ENCODE measurements around the gene TOP3A.
A peak's percentile ranks its signal among the peaks of the same experiment; 100 is the strongest.
"Not testable (repeated sequence)": the region's sequence is repeated elsewhere in the genome, so short reads cannot be mapped to it uniquely, and the experiment has no call there.

TOP3A gene, protein sequence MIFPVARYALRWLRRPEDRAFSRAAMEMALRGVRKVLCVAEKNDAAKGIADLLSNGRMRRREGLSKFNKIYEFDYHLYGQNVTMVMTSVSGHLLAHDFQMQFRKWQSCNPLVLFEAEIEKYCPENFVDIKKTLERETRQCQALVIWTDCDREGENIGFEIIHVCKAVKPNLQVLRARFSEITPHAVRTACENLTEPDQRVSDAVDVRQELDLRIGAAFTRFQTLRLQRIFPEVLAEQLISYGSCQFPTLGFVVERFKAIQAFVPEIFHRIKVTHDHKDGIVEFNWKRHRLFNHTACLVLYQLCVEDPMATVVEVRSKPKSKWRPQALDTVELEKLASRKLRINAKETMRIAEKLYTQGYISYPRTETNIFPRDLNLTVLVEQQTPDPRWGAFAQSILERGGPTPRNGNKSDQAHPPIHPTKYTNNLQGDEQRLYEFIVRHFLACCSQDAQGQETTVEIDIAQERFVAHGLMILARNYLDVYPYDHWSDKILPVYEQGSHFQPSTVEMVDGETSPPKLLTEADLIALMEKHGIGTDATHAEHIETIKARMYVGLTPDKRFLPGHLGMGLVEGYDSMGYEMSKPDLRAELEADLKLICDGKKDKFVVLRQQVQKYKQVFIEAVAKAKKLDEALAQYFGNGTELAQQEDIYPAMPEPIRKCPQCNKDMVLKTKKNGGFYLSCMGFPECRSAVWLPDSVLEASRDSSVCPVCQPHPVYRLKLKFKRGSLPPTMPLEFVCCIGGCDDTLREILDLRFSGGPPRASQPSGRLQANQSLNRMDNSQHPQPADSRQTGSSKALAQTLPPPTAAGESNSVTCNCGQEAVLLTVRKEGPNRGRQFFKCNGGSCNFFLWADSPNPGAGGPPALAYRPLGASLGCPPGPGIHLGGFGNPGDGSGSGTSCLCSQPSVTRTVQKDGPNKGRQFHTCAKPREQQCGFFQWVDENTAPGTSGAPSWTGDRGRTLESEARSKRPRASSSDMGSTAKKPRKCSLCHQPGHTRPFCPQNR

DNA sequence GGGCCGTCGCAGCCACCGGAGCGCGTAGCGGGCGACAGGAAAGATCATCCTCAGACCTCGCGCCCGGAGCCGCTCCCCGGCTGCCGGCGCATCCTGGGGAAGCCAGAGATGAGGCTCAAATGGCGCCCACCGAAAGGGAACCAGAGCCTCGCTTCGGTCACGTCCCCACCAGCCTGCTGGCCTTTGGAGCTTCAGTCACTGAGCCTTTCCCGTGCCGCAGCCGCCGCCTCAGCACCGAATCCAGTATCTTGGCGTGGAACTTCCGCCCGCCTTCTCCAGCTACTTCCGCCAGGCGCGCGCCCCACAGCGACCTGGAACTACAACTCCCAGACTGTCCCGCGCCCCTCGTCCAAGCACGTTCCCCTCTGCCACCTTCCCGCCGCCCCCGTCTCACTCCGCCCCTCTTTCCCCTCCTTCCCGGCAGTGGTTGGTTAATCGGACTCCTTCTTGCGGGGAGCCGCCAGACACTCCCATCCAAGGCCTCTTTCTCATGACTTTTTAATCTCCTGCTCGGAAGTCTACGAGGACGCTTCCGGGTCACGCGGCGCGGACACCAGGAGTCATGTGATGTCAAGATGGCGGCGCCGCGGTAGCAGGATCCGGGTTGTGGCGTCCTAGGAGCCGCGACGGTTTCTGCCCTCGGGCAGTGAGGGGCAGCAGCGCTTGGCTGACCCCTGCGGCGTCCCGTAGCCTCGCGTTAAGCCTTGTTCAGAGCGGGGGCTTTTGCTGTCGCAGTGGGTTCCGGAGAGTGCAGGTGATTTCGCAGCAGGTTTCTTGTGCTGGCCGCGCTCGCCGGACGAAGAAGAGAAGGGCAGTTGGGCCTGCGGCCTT is at the start of gene TOP3A, which contains the start of gene SMCR8:
TSS of gene TOP3A (minus strand) at position 264 of the 831 bp plus-strand sequence. CDS start at position 48, 216 bp downstream.
TSS of gene SMCR8 (plus strand) at position 563 of the 831 bp plus-strand sequence. CDS start 497 bp downstream, outside the sequence.
- peak; percentile 97 for ATAC-seq
- DNase-seq: peak; percentile 97

DNA sequence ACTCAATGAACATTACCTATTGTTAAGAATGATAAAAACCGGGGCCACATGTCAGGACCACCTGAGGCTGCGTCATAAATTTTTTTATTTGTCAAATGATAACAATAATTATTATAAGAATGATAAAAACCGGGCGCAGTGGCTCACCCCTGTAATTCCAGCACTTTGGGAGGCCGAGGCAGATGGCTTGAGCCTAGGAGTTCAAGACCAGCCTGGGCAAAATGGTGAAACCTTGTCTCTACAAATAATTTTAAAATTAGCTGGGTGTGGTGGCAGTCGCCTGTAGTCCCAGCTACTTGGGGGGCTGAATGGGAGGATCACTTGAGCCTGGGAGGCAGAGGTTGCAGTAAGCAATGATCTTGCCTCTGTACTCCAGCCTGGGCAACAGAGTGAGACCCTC is 49.4 kb upstream of the TOP3A start:
- ATAC-seq: no peak
- DNase-seq: no peak

DNA sequence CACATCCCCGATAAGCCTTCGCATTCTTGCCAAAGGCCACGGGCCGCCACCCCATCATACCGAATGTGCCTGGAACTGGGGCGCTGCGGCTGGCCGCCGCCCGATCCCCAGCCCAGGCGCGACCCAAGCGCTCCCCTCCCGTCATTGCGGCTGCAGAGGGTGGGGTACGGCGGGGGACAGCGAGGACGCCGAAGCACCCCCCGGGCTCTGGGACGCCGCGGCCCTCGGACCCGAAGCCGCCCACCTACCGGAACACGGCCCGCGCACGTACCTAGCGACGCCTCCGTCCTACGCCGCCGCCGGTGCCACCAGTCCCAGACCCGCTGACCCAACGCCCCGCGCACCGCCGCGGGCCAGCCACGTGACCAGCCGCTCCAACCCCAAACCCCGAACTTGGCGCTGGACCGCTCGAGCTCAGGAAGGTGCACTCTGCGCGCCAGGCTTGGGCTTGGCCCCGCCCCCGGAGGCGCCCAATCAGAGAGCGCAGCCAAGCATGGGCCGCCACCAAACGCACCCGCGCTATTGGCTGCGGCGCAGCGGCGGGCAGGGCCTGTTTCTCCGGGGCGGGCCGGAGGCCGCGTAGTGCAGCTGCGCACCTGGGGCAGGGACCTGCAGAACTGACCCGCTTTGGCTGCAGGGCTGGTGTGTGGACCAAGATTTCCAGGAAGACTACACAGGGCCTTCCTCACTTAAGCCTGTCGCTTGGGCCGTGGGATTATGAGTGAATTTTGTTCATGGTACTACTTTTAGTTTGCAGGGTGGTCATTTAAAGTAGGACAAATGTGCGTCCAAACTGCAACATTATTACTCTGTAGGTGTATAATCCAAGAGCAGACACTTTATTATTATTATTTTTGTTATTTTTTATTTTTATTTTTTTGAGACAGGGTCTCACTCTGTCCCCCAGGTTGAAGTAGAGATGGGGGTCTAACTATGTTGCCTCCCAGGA is 48.6 kb upstream of the TOP3A start, which contains the start of gene SHMT1:
TSS of gene SHMT1 (minus strand) at position 450 of the 949 bp plus-strand sequence. CDS start 7,569 bp downstream, outside the sequence.
- ATAC-seq: peak; percentile 100
- peak; percentile 94 for DNase-seq

DNA sequence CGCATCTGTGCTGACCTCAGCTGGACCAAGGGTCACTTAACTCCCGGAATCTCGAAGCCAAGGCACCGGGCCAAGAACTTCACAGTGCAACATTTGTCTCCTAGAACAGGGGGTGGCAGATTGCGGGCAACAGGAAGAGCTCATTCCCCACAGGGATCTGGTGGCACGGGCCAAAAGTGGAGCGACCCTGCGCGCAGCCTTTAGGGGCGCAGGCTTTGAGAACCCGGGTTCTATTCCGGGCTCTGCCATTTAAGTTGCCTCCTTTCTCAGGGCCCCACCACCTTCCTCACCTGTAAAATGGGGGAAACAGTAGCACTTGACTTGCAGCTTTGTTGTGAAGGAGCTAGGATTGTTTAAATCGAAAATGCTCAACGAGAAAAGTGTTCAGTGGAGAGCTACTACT is 47.9 kb upstream of the TOP3A start:
- ATAC-seq: no peak
- DNase-seq: peak; percentile 32

DNA sequence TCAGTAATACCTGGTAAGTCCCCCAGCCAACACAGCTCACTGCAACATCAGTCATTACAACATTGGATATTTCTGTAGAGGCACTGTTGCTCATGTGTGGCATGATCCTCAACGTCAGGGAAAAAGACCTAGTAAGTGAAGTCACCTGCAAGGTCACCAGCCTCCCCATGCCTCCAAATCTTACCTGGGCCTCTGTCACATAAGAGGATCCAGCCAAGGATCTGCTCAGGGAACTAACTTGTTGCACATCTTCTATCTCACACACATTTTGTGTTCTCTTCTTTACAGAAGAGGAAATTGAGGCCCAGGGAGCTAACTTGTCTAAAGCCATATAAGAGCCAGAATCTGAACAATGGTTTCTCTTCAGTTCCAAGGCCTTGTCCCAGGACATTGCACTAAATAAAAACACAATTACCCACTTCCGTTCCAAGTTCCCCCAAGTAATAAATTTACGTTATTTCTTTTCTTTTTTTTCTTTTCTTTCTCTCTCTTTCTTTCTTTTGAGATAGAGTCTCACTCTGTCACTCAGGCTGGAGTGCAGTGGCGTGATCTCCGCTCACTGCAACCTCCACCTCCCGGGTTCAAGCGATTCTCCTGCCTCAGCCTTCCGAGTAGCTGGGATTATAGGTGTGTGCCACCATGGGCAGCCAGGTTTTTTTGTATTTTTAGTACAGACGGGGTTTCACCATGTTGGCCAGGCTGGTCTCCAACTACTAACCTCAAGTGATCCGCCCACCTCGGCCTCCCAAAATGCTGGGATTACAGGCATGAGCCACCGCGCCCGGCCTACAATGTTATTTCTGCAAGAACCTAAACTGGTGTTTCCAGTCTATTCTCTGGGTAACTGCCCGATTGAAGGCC is 47.3 kb upstream of the TOP3A start:
- DNase-seq (no peak), ATAC-seq (no peak)

DNA sequence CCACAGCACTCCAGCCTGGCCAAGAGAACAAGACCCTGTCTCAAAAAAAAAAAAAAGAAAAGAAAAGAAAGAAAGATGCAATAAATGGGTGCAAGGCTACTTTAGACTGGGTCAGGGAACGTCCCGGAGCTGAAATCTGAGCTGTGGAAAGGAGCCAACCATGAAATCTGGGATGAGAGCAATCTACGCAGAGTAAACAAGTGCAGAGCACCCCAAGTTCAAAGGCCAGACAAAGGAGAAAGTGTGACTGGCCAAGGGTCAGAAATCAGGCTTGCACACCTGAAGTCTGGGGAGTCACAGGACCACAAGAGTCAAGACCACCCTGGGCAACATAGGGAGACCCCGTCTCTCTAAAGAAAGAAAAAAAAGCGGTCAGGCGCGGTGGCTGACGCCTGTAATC is 45.7 kb upstream of the TOP3A start:
- DNase-seq (no peak), ATAC-seq (no peak)

GRCh38 chr17:18356624-18357023 is 41.8 kb upstream of the TOP3A start:
- DNase-seq (no peak), ATAC-seq (no peak)

- DNase-seq (no peak), ATAC-seq (no peak)
These were observed 38.7 kb upstream of the TOP3A start for GRCh38 chr17:18353541-18353940.

DNA sequence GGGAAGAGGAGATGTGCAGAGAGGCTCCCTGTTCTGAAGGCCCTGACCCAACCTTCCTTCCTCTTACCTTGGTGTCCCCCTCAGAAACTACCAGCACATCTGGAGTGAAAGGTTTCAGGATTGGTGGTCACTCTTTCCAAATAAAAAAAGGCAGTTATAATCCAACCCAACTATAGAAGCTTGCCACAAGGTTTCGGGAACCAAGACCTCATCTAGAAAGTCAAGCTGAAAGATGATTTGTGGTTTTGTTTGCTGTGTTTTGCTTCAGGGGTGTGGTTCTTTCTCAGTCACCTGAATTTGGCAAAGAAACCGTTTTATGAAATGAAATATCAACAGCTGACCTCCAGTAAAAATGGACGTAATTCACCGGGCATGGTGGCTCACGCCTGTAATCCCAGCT is 29.2 kb upstream of the TOP3A start:
- no peak for DNase-seq
- no peak for ATAC-seq

- ATAC-seq (no peak), DNase-seq (no peak)
These were observed 25.1 kb upstream of the TOP3A start for GRCh38 chr17:18339933-18340332.

DNA sequence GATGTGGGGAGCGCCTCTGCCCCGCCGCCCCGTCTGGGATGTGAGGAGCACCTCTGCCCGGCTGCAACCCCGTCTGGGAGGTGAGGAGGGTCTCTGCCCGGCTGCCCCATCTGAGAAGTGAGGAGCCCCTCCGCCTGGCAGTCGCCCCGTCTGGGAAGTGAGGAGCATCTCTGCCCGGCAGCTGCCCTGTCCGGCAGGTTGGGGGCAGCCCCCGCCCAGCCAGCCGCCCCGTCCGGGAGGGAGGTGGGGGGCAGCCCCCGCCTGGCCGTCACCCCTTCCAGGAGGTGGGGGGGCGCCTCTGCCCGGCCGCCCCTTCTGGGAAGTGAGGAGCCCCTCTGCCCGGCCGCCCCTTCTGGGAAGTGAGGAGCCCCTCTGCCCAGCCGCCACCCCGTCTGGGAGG is 23.4 kb upstream of the TOP3A start:
- ATAC-seq, DNase-seq: not testable (repeated sequence)

- no peak for ATAC-seq
- no peak for DNase-seq
These were observed 18.2 kb upstream of the TOP3A start for GRCh38 chr17:18332909-18333489.

DNA sequence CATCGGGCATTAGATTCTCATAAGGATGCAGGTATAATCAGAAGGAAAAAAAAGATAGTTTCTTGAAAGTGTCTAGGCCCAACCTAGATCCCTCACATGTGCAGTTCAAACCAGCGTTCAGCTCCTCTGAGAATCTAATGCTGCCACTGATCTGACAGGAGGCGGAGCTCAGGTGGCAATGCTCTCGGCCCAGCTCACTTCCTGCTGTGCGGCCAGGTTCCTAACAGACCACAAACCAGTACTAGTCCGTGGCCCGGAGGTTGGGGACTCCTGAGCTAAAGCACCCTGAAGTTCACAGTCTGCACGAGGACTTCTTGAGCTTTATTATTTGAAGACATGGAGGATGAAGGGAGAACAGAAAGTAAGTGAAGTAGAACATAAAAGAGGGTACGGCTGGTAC is 17.1 kb upstream of the TOP3A start:
- no peak for ATAC-seq
- DNase-seq: no peak

DNA sequence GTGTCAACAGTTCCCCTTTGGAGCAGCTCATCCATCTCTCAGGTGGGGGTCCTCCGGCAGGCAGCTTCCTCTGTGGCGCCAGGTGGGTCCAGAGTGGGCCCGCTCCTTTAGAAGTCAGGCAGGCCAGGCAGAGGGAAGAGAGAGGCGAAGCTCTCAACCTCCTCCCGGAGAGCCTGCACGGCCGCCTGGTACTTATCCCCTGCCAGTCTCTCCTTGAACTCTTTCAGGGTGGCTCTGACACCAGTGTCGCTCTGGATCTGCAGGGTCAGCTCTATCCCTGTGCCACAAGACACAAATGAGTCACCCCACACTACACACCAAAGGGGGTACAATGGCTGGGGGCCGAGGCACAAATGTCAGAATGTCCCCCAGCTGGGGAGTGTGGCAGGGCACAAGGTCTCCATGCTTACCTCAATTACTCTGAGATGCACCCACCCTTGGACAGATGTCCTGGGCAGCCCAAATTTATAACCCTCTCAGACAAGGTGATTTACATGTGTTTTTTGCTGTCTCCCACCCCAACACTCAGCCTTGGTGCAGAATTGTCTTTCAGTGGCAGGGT is 13.9 kb upstream of the TOP3A start:
- ATAC-seq: no peak
- DNase-seq: no peak

DNA sequence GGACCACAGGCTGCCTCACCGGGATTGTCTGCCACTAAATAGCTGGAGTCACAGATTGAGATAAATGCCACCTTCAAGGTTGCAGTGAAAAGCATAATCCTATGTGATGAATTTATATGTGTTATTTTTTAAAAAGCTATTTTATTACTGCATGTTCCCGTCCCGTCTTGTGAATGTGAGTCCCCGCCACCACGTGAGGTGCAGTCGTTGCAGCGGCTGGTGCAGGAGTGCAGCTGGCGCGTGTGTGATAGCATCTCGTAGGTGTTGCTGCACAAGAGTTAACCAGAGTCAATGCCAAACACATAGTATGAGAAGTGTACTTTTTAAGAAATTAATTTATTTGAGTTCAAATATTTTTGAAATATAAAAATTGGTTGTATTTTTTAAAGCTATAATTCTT is 12.8 kb upstream of the TOP3A start:
- ATAC-seq (no peak), DNase-seq (no peak)

- no peak for ATAC-seq
- DNase-seq: no peak
These were observed 12.3 kb upstream of the TOP3A start for GRCh38 chr17:18327093-18327492.

GRCh38 chr17:18326572-18326971 is 11.8 kb upstream of the TOP3A start:
- no peak for ATAC-seq
- no peak for DNase-seq

DNA sequence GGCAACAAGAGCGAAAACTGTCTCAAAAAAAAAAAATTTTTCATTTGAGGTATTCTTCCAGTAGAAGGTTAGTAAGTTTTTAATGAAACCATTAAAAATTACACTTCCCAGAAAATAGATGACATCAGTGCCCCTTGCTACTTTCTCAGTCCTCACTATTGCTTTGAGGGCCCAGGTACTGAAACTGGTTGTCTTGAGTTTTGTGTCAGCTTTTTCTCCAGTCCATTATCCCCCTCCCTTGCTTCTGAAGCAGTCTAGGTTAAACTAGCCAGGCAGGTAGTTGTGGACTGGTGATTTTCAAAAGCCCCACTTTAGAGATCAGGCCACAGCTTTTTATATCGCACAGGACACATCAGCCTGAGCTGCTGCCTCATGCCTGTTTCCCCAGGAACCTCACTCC is 11.2 kb upstream of the TOP3A start:
- no peak for DNase-seq
- no peak for ATAC-seq

Measured in stimulated activated naive CD8-positive, alpha-beta T cell treated with anti-CD3 and anti-CD28 coated beads, Interleukin-15, Interleukin-2, amounts not matched to agents 100 U/mL and 50 U/mL, for 24 hours (primary cell).